ENCODE measurements around the gene DCAF15. TPM values are rescaled to one million over a fixed set of nuclear protein-coding genes. Genes with fewer than 3 reads are reported as not detected.
"Not testable (repeated sequence)": the region's sequence is repeated elsewhere in the genome, so short reads cannot be mapped to it uniquely, and the experiment has no call there.

Gene DCAF15
- total RNA-seq, 2 donors from 2014 or later, result 17.1 to 19.2 TPM

DNA sequence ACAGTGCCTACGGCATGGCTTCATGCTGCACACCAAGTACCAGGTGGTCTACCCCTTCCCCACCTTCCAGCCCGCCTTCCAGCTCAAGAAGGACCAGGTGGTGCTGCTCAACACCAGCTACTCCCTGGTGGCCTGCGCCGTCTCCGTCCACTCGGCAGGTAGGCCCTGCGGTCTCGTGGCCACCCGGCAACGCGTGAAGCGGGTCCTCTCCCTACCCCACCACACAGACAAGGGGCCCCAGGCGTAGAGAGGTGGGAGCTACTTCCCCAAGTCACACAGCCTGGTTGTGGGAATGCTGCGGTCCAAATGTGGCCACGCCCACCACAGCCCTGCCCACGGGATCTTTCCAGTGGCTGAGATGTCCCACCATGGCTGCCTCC lies 4.0 kb downstream of the DCAF15 start:
- ATAC-seq (no peak), DNase-seq (no peak)
- intact Hi-C loops (cut with DNase I), result loop anchor here in 1 of 2 donors (5.0 kb wide), 1 partner anchor 74 kb away; no protein-coding TSS in a partner anchor

- DNase-seq, result no peak
- intact Hi-C loops (cut with DNase I), result loop anchor here in 1 of 2 donors (5.0 kb wide), 1 partner anchor 75 kb away; no protein-coding TSS in a partner anchor
- no peak for ATAC-seq
These were observed 4.7 kb downstream of the DCAF15 start for GRCh38 chr19:13957051-13957450.

GRCh38 chr19:13958043-13958442 lies 5.7 kb downstream of the DCAF15 start:
- intact Hi-C loops (cut with DNase I), result loop anchor here in 1 of 2 donors (5.0 kb wide), 1 partner anchor 76 kb away; no protein-coding TSS in a partner anchor
- DNase-seq (no peak), ATAC-seq (no peak)

- DNase-seq, result no peak
- ATAC-seq, result no peak
- intact Hi-C loops (cut with DNase I), result loop anchor here in 1 of 2 donors (5.0 kb wide), 1 partner anchor 77 kb away; no protein-coding TSS in a partner anchor
These were observed 7.0 kb downstream of the DCAF15 start for GRCh38 chr19:13959141-13959961.

- DNase-seq (no peak), ATAC-seq (peak in 1 of 2 donors; percentile 16)
- intact Hi-C loops (cut with DNase I), result loop anchor here in 1 of 2 donors (5.0 kb wide), 1 partner anchor 78 kb away; no protein-coding TSS in a partner anchor
These were observed 7.9 kb downstream of the DCAF15 start for GRCh38 chr19:13959962-13960862.

GRCh38 chr19:13960863-13961784 lies 8.8 kb downstream of the DCAF15 start:
- DNase-seq, result no peak
- ATAC-seq, result no peak
- intact Hi-C loops (cut with DNase I), result no loop called here

GRCh38 chr19:13961826-13962698 lies 9.8 kb downstream of the DCAF15 start:
- ATAC-seq (peak; percentile 29 to 61), DNase-seq (no peak)
- intact Hi-C loops (cut with DNase I), result no loop called here

GRCh38 chr19:13962699-13963602 lies 10.6 kb downstream of the DCAF15 start:
- DNase-seq (no peak), ATAC-seq (peak; percentile 32 to 45)
- intact Hi-C loops (cut with DNase I), result no loop called here

DNA sequence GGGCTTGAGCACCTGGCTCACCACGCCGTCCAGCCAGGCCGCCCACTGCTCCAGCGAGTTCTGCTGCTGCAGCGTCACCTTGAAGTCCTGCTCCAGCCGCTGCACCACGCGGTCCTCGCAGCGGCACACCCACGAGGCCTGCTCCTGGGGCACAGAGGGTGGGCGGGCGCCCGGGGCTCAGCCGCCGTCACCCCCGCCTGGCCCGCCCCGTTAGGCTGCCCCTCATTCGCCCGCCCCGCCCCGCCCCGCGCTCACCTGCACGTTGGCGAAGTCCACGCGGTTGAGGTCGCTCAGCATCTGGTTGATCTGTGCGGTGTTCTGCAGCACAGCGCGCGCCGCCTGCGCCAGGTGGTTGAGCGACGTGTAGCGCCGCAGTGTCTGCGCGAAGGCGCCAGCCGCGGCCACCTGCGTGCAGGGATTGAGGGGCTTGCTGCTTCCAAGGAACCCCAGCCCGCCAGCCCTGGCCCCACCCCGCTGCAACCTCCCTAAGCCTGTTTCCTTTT lies 11.3 kb downstream of the DCAF15 start:
- intact Hi-C loops (cut with DNase I), result no loop called here
- ATAC-seq, result no peak
- no peak for DNase-seq

DNA sequence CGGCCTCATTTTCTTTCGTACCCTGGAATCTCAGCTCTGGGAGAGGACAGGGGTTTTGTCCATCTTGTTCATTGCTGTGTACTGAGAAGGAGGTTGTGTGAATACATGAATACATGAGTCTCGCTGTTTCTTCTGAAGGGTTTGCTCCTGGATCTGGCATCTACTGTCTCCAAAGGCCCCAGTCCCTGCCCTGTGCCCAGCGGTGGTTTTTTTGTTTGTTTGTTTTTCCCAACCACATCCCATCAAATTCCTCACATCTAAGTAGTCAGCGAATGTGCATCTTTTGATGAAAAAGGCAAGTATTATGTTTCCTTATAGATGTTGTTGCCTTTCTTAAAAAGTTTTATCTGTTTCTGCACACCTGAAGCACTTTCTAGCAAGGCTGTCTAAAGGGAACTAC lies 12.5 kb downstream of the DCAF15 start:
- ATAC-seq (no peak), DNase-seq (no peak)
- intact Hi-C loops (cut with DNase I), result no loop called here

GRCh38 chr19:13965377-13965896 lies 13.1 kb downstream of the DCAF15 start:
- intact Hi-C loops (cut with DNase I), result no loop called here
- ATAC-seq (no peak), DNase-seq (no peak)

DNA sequence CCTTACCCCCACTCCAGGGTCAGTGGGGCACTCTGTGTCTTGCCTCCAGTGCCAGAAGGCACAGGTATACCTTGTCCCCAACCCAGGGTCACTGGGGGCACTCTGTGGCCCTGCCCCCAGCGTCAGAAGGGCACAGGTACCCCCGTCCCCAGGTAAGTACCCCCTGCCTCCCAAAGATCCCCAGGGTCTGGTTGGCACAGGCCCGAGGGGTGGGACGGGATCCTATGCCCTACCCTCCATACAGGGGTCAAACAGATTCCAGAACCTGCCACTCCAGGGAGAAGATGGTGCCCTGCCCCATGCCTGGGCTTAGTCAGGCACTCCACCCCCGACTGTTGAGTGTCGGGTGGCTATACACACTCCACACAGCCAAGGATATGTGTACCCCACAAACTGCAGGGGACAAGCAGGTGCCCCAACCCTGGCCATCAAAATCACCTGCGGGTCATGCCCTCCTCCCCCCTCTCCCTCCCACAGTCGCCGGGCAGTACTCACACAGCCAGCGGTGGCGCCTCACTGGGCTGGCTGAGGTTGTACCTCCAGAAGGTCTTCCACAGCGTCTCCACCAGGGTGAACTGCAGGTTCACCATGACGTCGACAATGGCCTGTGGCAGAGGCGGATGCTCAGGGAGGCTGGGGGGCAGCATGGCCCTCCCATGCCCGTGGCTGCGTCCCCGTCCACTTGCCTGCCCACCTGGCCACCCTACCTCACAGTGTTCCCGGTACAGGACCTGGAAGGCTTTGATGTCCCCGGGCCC lies 13.8 kb downstream of the DCAF15 start:
- no peak for DNase-seq
- intact Hi-C loops (cut with DNase I), result no loop called here
- ATAC-seq, result no peak

DNA sequence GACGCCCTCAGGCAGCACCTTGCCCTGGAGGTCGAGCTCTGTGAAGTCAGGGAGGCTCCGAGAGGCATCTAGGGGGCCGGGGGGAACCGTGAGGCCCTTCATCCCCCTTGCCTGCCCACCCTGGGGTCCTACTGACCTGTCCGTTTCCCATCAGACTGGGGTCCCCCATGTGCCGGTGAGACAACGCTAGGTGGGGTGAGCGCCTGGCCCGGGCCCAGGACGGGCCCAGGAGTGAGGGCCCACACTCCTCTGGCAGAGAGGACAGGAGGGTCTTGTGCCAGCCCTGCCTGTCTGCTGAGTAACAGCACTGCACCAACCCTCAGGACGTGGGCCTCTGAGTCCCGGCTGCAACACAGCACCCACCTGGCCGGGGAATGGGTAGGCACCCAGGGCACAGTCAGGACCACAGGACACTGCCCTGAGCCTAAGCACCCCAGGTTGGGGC lies 14.4 kb downstream of the DCAF15 start:
- intact Hi-C loops (cut with DNase I), result no loop called here
- DNase-seq, result no peak
- no peak for ATAC-seq

DNA sequence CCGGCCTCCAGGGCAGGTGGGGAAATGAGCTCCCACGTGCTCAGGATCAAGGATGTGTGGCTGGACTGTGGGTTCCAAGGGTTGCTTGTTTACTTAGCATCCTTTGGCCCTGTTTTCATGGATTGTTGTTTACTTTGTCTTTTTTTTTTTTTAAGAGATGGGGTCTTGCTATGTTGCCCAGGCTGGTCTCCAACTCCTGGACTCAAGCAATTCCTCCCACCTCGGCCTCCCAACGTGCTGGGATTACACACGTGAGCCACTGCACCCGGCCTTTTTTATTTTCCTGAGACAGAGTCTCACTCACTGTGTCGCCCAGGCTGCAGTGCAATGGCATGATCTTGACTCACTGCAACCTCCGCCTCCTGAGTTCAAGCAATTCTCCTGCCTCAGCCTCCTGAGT lies 14.9 kb downstream of the DCAF15 start:
- intact Hi-C loops (cut with DNase I); DNase-seq; ATAC-seq: not testable (repeated sequence)

GRCh38 chr19:13968383-13968935 lies 16.1 kb downstream of the DCAF15 start:
- intact Hi-C loops (cut with DNase I), result no loop called here
- no peak for DNase-seq

More at GRCh38 chr19:13968383-13968935, 16.1 kb downstream of the DCAF15 start:
- no peak for ATAC-seq
